ENCODE data around the gene CLSTN1. TPM values are rescaled to one million over a fixed set of nuclear protein-coding genes. Genes with fewer than 3 reads are reported as not detected.

Gene CLSTN1
- total and polyA plus RNA-seq, 2 donors (not counting 1 experiment from before 2014, with no cell fraction given): 34.9 to 81.4 TPM

DNA sequence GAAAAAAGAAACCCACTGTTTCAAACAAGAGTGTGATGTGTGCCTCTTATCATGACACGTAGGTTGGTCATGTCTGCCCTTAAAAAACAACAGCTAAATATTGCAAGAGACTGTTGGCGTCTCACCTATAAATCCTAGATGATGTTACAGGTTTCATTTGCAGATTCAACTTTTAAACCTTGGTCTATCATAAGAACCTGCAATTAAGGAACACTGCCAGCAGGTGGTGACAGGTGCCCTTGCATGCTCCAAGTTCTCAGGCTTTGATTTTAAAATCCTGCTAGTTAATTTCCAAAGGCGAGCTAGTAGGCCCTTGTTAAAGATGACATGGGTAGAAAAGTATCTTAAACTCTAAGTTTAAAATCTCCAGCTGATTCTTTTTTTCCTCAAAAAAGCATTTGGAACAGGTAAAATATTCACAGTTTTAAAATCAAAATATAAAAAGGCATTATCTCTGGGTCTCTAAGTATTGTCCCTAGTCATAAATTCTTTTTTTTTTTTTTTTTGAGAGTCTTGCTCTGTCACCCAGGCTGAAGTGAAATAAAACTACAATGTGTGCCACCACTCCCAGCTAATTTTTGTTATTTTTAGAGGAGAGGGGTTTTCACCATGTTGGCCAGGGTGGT is 39.1 kb downstream of the CLSTN1 start:
- Histone ChIP-seq H3K9ac (ENCODE audit: low read length) (no peak overlapping the region), H3K79me2 (ENCODE audit: control insufficient read depth, insufficient read depth, low read length) (peaks cover 92% of the 10 kb centered on the region), H3K9me3 (ENCODE audit: control extremely low read depth in 1 of 3, control insufficient read depth in 2 of 3, insufficient read depth in 1 of 3, low read length in 2 of 3) (no peaks in the 10 kb centered on the region), H4K20me1 (ENCODE audit: control insufficient read depth, insufficient read depth, low read length, poor library complexity, severe bottlenecking) (peaks cover 17% of the 10 kb centered on the region), H3K36me3 (replicated peaks in 1 of 2; ENCODE audit: control extremely low read depth in 1 of 2, control insufficient read depth in 1 of 2, extremely low read depth in 1 of 2, insufficient read depth in 2 of 2, low read length in 1 of 2) (no peaks in the 10 kb centered on the region), H3K4me1 (ENCODE audit: control insufficient read depth in 2 of 2, insufficient read depth in 2 of 2, low read length in 2 of 2) (peaks cover 18 to 29% of the 10 kb centered on the region in 2 donors), H3K4me3 (ENCODE audit: control extremely low read depth in 1 of 5, extremely low read depth in 1 of 5, insufficient read depth in 1 of 5, low read depth in 2 of 5, low read length in 4 of 5) (no peak overlapping the region), H3K27ac (ENCODE audit: low read length in 2 of 2) (no peak overlapping the region), H3K27me3 (replicated peaks in 1 of 4; ENCODE audit: control extremely low read depth in 1 of 4, control insufficient read depth in 3 of 4, insufficient read depth in 4 of 4, low read length in 3 of 4) (no peaks in the 10 kb centered on the region), H2AFZ (ENCODE audit: insufficient read depth, low read depth, low read length, poor library complexity, severe bottlenecking) (no peak overlapping the region), H3K4me2 (replicated peaks; ENCODE audit: low read depth, low read length, poor library complexity, severe bottlenecking) (no peak overlapping the region)
- Mint-ChIP-seq H3K4me3 (no peak overlapping the region), H3K27me3 (no peaks in the 10 kb centered on the region), H3K4me1 (peaks cover 25% of the 10 kb centered on the region), H3K9me3 (ENCODE audit: insufficient read depth) (no peaks in the 10 kb centered on the region), H3K27ac (peak overlapping the region; percentile 32)
- TF ChIP-seq, protein P1, sequence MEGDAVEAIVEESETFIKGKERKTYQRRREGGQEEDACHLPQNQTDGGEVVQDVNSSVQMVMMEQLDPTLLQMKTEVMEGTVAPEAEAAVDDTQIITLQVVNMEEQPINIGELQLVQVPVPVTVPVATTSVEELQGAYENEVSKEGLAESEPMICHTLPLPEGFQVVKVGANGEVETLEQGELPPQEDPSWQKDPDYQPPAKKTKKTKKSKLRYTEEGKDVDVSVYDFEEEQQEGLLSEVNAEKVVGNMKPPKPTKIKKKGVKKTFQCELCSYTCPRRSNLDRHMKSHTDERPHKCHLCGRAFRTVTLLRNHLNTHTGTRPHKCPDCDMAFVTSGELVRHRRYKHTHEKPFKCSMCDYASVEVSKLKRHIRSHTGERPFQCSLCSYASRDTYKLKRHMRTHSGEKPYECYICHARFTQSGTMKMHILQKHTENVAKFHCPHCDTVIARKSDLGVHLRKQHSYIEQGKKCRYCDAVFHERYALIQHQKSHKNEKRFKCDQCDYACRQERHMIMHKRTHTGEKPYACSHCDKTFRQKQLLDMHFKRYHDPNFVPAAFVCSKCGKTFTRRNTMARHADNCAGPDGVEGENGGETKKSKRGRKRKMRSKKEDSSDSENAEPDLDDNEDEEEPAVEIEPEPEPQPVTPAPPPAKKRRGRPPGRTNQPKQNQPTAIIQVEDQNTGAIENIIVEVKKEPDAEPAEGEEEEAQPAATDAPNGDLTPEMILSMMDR (IDR thresholded peaks at IDR 0.05): peak; percentile 92
- TF ChIP-seq EZH2 (IDR thresholded peaks at IDR 0.05; ENCODE audit: borderline replicate concordance, insufficient read depth, low read depth, low read length, poor library complexity, severe bottlenecking): no peak
- intact Hi-C loops (cut with micrococcal nuclease): loop anchor here (2.0 kb wide), 1 partner anchor 38 kb away; the partner anchor contains the start of gene CLSTN1
- ChIA-PET POLR2A (no interaction called here), CTCF (interaction anchor here (0.6 to 9.6 kb wide), 33 partner anchors 8 to 1901 kb away, joined by 3 to 281 read pairs (median 4); partner anchors contain the start of genes LZIC and NMNAT1)
- no CpG with 5 or more reads among the region's 3 CpGs for WGBS (ENCODE audit: insufficient coverage)
- peak; percentile 48 for ATAC-seq (ENCODE audit: low read depth)
- peak; percentile 80 for DNase-seq

- intact Hi-C loops (cut with micrococcal nuclease): no loop called here
- Histone ChIP-seq H3K4me3 (ENCODE audit: control extremely low read depth in 1 of 5, extremely low read depth in 1 of 5, insufficient read depth in 1 of 5, low read depth in 2 of 5, low read length in 4 of 5) (no peak overlapping the region), H3K4me2 (replicated peaks; ENCODE audit: low read depth, low read length, poor library complexity, severe bottlenecking) (no peak overlapping the region), H3K9me3 (ENCODE audit: control extremely low read depth in 1 of 3, control insufficient read depth in 2 of 3, insufficient read depth in 1 of 3, low read length in 2 of 3) (no peaks in the 10 kb centered on the region), H3K4me1 (ENCODE audit: control insufficient read depth in 2 of 2, insufficient read depth in 2 of 2, low read length in 2 of 2) (peaks cover 14 to 24% of the 10 kb centered on the region in 2 donors), H2AFZ (ENCODE audit: insufficient read depth, low read depth, low read length, poor library complexity, severe bottlenecking) (no peak overlapping the region), H3K9ac (ENCODE audit: low read length) (no peak overlapping the region), H3K27me3 (replicated peaks in 1 of 4; ENCODE audit: control extremely low read depth in 1 of 4, control insufficient read depth in 3 of 4, insufficient read depth in 4 of 4, low read length in 3 of 4) (no peaks in the 10 kb centered on the region), H3K36me3 (replicated peaks in 1 of 2; ENCODE audit: control extremely low read depth in 1 of 2, control insufficient read depth in 1 of 2, extremely low read depth in 1 of 2, insufficient read depth in 2 of 2, low read length in 1 of 2) (no peaks in the 10 kb centered on the region), H3K79me2 (ENCODE audit: control insufficient read depth, insufficient read depth, low read length) (peaks cover 93% of the 10 kb centered on the region), H4K20me1 (ENCODE audit: control insufficient read depth, insufficient read depth, low read length, poor library complexity, severe bottlenecking) (peaks cover 25% of the 10 kb centered on the region), H3K27ac (ENCODE audit: low read length in 2 of 2) (no peak overlapping the region)
- DNase-seq (no peak), ATAC-seq (ENCODE audit: low read depth) (no peak)
- Mint-ChIP-seq H3K4me3 (no peak overlapping the region), H3K9me3 (ENCODE audit: insufficient read depth) (no peaks in the 10 kb centered on the region), H3K27me3 (no peaks in the 10 kb centered on the region), H3K4me1 (peaks cover 17% of the 10 kb centered on the region), H3K27ac (no peak overlapping the region)
- TF ChIP-seq, protein P1 (IDR thresholded peaks at IDR 0.05): no peak
- no peak for TF ChIP-seq EZH2 (IDR thresholded peaks at IDR 0.05; ENCODE audit: borderline replicate concordance, insufficient read depth, low read depth, low read length, poor library complexity, severe bottlenecking)
- POLR2A ChIA-PET: no interaction called here
- WGBS (ENCODE audit: insufficient coverage): 92% methylated on average over 6 of the region's 10 CpGs
- CTCF ChIA-PET: interaction anchor here (0.8 to 9.6 kb wide), 4 partner anchors 17 to 162 kb away, joined by 3 to 281 read pairs (median 44); no protein-coding TSS in a partner anchor
Measured at GRCh38 chr1:9782897-9783296, 40.9 kb downstream of the CLSTN1 start.

Data from B cell (primary cell).